ENCODE data around the gene CLDN5. TPM values are rescaled to one million over a fixed set of nuclear protein-coding genes. Genes with fewer than 3 reads are reported as not detected.

CLDN5 gene
- total RNA-seq, 2 donors from 2014 or later: 0.20 to 0.66 TPM

GRCh38 chr22:19543970-19544708 is 19.9 kb upstream of the CLDN5 start:
- H3K9ac ChIP-seq (ENCODE audit: extremely low read depth, low read length, poor library complexity, severe bottlenecking): no peak overlapping the region
- H3K4me1 ChIP-seq (ENCODE audit: control insufficient read depth, insufficient read depth, low read length): no peaks in the 10 kb centered on the region
- H3K4me3 ChIP-seq (ENCODE audit: low read length): no peak overlapping the region
- no peaks in the 10 kb centered on the region for H3K36me3 ChIP-seq (ENCODE audit: control insufficient read depth, insufficient read depth, low read length)
- H3K27me3 Mint-ChIP-seq (ENCODE audit: insufficient read depth): no peaks in the 10 kb centered on the region
- no peak for DNase-seq
- H3K27ac ChIP-seq (ENCODE audit: low read depth, low read length): no peak overlapping the region
- H3K27me3 ChIP-seq (ENCODE audit: control insufficient read depth, insufficient read depth, low read length, poor library complexity, severe bottlenecking): no peaks in the 10 kb centered on the region
- H3K4me1 Mint-ChIP-seq: no peaks in the 10 kb centered on the region
- no peaks in the 10 kb centered on the region for H3K36me3 Mint-ChIP-seq (ENCODE audit: low read depth)
- TF ChIP-seq, protein P1, sequence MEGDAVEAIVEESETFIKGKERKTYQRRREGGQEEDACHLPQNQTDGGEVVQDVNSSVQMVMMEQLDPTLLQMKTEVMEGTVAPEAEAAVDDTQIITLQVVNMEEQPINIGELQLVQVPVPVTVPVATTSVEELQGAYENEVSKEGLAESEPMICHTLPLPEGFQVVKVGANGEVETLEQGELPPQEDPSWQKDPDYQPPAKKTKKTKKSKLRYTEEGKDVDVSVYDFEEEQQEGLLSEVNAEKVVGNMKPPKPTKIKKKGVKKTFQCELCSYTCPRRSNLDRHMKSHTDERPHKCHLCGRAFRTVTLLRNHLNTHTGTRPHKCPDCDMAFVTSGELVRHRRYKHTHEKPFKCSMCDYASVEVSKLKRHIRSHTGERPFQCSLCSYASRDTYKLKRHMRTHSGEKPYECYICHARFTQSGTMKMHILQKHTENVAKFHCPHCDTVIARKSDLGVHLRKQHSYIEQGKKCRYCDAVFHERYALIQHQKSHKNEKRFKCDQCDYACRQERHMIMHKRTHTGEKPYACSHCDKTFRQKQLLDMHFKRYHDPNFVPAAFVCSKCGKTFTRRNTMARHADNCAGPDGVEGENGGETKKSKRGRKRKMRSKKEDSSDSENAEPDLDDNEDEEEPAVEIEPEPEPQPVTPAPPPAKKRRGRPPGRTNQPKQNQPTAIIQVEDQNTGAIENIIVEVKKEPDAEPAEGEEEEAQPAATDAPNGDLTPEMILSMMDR (conservative IDR thresholded peaks at IDR 0.05): no peak
- H3K27ac Mint-ChIP-seq: no peak overlapping the region
- 93% methylated on average over 10 to 16 of the region's 16 CpGs for WGBS, 2 experiments (ENCODE audit: insufficient coverage in 1 of 2, insufficient read length in 1 of 2)
- no peaks in the 10 kb centered on the region for H3K9me3 Mint-ChIP-seq
- no peak overlapping the region for H3K4me3 Mint-ChIP-seq
- H3K9me3 ChIP-seq (ENCODE audit: control insufficient read depth, low read length): no peaks in the 10 kb centered on the region

GRCh38 chr22:19540394-19540793 is 16.2 kb upstream of the CLDN5 start:
- Mint-ChIP-seq H3K27ac (no peak overlapping the region), H3K36me3 (ENCODE audit: low read depth) (no peaks in the 10 kb centered on the region), H3K4me1 (no peaks in the 10 kb centered on the region), H3K4me3 (no peak overlapping the region), H3K9me3 (no peaks in the 10 kb centered on the region), H3K27me3 (ENCODE audit: insufficient read depth) (no peaks in the 10 kb centered on the region)
- no peak overlapping the region for H3K4me3 ChIP-seq (ENCODE audit: low read length)
- no peak overlapping the region for H3K9ac ChIP-seq (ENCODE audit: extremely low read depth, low read length, poor library complexity, severe bottlenecking)
- no peaks in the 10 kb centered on the region for H3K36me3 ChIP-seq (ENCODE audit: control insufficient read depth, insufficient read depth, low read length)
- H3K27me3 ChIP-seq (ENCODE audit: control insufficient read depth, insufficient read depth, low read length, poor library complexity, severe bottlenecking): no peaks in the 10 kb centered on the region
- no peaks in the 10 kb centered on the region for H3K9me3 ChIP-seq (ENCODE audit: control insufficient read depth, low read length)
- no peaks in the 10 kb centered on the region for H3K4me1 ChIP-seq (ENCODE audit: control insufficient read depth, insufficient read depth, low read length)
- H3K27ac ChIP-seq (ENCODE audit: low read depth, low read length): no peak overlapping the region
- TF ChIP-seq, protein P1 (conservative IDR thresholded peaks at IDR 0.05): no peak
- DNase-seq: no peak

DNA sequence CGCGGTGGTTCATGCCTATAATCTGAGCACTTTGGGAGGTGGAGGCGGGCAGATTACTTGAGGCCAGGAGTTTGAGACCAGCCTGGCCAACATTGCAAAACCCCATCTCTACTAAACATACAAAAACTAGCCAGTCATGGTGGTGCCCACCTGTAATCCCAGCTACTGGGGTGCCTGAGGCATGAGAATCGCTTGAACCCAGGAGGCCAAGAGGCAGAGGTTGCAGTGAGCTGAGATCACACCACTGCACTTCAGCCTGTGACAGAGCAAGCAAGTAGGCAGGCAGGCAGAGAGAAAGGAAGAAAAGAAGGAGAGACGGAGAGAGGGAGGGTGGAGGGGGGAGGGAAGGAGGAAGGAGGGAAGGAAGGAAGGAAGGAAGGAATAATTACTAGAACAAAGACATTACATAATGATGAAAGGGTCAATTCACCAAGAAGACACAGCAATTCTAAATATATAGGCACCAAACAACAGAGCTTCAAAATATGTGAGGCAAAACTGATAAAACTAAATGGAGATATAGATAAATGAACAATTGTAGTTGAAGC is 13.8 kb upstream of the CLDN5 start:
- TF ChIP-seq, protein P1 (conservative IDR thresholded peaks at IDR 0.05): no peak
- H3K4me1 ChIP-seq (ENCODE audit: control insufficient read depth, insufficient read depth, low read length): no peaks in the 10 kb centered on the region
- Mint-ChIP-seq H3K4me1 (no peaks in the 10 kb centered on the region), H3K27me3 (ENCODE audit: insufficient read depth) (no peaks in the 10 kb centered on the region), H3K27ac (no peak overlapping the region), H3K9me3 (no peaks in the 10 kb centered on the region), H3K36me3 (ENCODE audit: low read depth) (no peaks in the 10 kb centered on the region), H3K4me3 (no peak overlapping the region)
- no peaks in the 10 kb centered on the region for H3K27me3 ChIP-seq (ENCODE audit: control insufficient read depth, insufficient read depth, low read length, poor library complexity, severe bottlenecking)
- 91 to 94% methylated on average over 5 of the region's 5 CpGs for WGBS, 2 experiments (ENCODE audit: insufficient coverage in 1 of 2, insufficient read length in 1 of 2)
- no peak overlapping the region for H3K4me3 ChIP-seq (ENCODE audit: low read length)
- no peak overlapping the region for H3K9ac ChIP-seq (ENCODE audit: extremely low read depth, low read length, poor library complexity, severe bottlenecking)
- DNase-seq: peak; percentile 16
- H3K27ac ChIP-seq (ENCODE audit: low read depth, low read length): no peak overlapping the region
- H3K9me3 ChIP-seq (ENCODE audit: control insufficient read depth, low read length): no peaks in the 10 kb centered on the region
- no peaks in the 10 kb centered on the region for H3K36me3 ChIP-seq (ENCODE audit: control insufficient read depth, insufficient read depth, low read length)

Measured in endodermal cell (in vitro differentiated cells).